Activated B cell treated with CpG ODN at 0.5 μM for 24 hours (primary cell): ENCODE measurements around the gene PIK3R2. TPM values are rescaled to one million over a fixed set of nuclear protein-coding genes. Genes with fewer than 3 reads are reported as not detected.

Experiments
- ATAC-seq: fragments of 200-7000 bp; cut with Tn5 transposase; one replicate; pipeline ENCODE4 v1.10.0; 2021; ENCODE audit warnings: low read depth, mild to moderate bottlenecking, moderate library complexity
- CTCF ChIA-PET: fragments of 350-600 bp; sonication (Branson Sonifier 250); formaldehyde crosslinking; loops from one replicate; lab custom pipeline; 2021; ENCODE audit warnings: antibody characterized with exemption; lab: Charles Lee
- POLR2A ChIA-PET: fragments of 350-600 bp; sonication (Branson Sonifier 250); formaldehyde crosslinking; loops from one replicate; lab custom pipeline; 2021; ENCODE audit warnings: antibody characterized with exemption; lab: Charles Lee
- DNase-seq: peaks from one replicate; pipeline ENCODE4 v3.0.0; 2022
- H3K27ac Mint-ChIP-seq: one replicate; pipeline ENCODE4 v1.8.0; 2020; ENCODE audit warnings: mixed read lengths
- H3K27me3 Mint-ChIP-seq: one replicate; pipeline ENCODE4 v1.8.0; 2021; ENCODE audit warnings: mixed read lengths
- H3K36me3 Mint-ChIP-seq: one replicate; pipeline ENCODE4 v1.8.0; 2021; ENCODE audit warnings: low read depth, mixed read lengths
- H3K4me1 Mint-ChIP-seq: one replicate; pipeline ENCODE4 v1.8.0; 2021; ENCODE audit warnings: mixed read lengths
- H3K4me3 Mint-ChIP-seq: one replicate; pipeline ENCODE4 v1.8.0; 2020; ENCODE audit warnings: mild to moderate bottlenecking, mixed read lengths
- H3K9me3 Mint-ChIP-seq: one replicate; pipeline ENCODE4 v1.8.0; 2020; ENCODE audit warnings: mixed read lengths
- CTCF ChIP-seq: fragments of 200-600 bp; IDR thresholded peaks from one replicate; pipeline ENCODE4 v1.8.0; 2022; ENCODE audit warnings: antibody characterized with exemption, mild to moderate bottlenecking
- intact Hi-C: fragments of 100-400 bp; cut with micrococcal nuclease; formaldehyde crosslinking; loops from one replicate; pipeline ENCODE4 v1.15.1; 2024
- total RNA-seq: library from RNA; stranded (reverse); gene quantifications from 2 replicates; pipeline ENCODE4 v1.2.3, GENCODE V29; 2022

PIK3R2 gene
- total RNA-seq, 1 donor from 2014 or later = 12.7 TPM

GRCh38 chr19:18214779-18215433 lies 61.9 kb downstream of the PIK3R2 start:
- Mint-ChIP-seq H3K9me3 (no peaks in the 10 kb centered on the region), H3K27me3 (peaks cover 11% of the 10 kb centered on the region), H3K4me1 (no peaks in the 10 kb centered on the region), H3K36me3 (no peaks in the 10 kb centered on the region), H3K4me3 (no peak overlapping the region), H3K27ac (no peak overlapping the region)
- DNase-seq (no peak), ATAC-seq (no peak)
- CTCF ChIA-PET = no interaction called here
- POLR2A ChIA-PET = no interaction called here
- intact Hi-C loops = no loop called here
- TF ChIP-seq CTCF = no peak

GRCh38 chr19:18216789-18217188 lies 63.8 kb downstream of the PIK3R2 start:
- no peak overlapping the region for H3K27ac Mint-ChIP-seq
- ATAC-seq (no peak), DNase-seq (no peak)
- CTCF ChIA-PET = no interaction called here
- POLR2A ChIA-PET = interaction anchor here (1.3 kb wide), 1 partner anchor 7 kb away, joined by 4 read pairs; no protein-coding TSS in a partner anchor
- intact Hi-C loops = no loop called here
- no peak for TF ChIP-seq CTCF
- peaks cover 17% of the 10 kb centered on the region for H3K27me3 Mint-ChIP-seq
- peaks cover 6% of the 10 kb centered on the region for H3K4me1 Mint-ChIP-seq
- H3K9me3 Mint-ChIP-seq = no peaks in the 10 kb centered on the region
- no peaks in the 10 kb centered on the region for H3K36me3 Mint-ChIP-seq
- H3K4me3 Mint-ChIP-seq = no peak overlapping the region

- peaks cover 6% of the 10 kb centered on the region for H3K4me1 Mint-ChIP-seq
- intact Hi-C loops = no loop called here
- no peak overlapping the region for H3K27ac Mint-ChIP-seq
- ATAC-seq = no peak
- no peaks in the 10 kb centered on the region for H3K36me3 Mint-ChIP-seq
- ChIA-PET POLR2A (no interaction called here), CTCF (no interaction called here)
- peaks cover 20% of the 10 kb centered on the region for H3K27me3 Mint-ChIP-seq
- TF ChIP-seq CTCF = no peak
- H3K9me3 Mint-ChIP-seq = no peaks in the 10 kb centered on the region
- no peak for DNase-seq
- H3K4me3 Mint-ChIP-seq = no peak overlapping the region
These were observed 65.2 kb downstream of the PIK3R2 start for GRCh38 chr19:18218159-18218558.

- H3K27me3 Mint-ChIP-seq = peaks cover 20% of the 10 kb centered on the region
- no peak for TF ChIP-seq CTCF
- ATAC-seq = no peak
- intact Hi-C loops = no loop called here
- H3K9me3 Mint-ChIP-seq = no peaks in the 10 kb centered on the region
- peaks cover 6% of the 10 kb centered on the region for H3K4me1 Mint-ChIP-seq
- no peaks in the 10 kb centered on the region for H3K36me3 Mint-ChIP-seq
- POLR2A ChIA-PET = no interaction called here
- H3K4me3 Mint-ChIP-seq = no peak overlapping the region
- no peak overlapping the region for H3K27ac Mint-ChIP-seq
- CTCF ChIA-PET = no interaction called here
- no peak for DNase-seq
These were observed 65.6 kb downstream of the PIK3R2 start for GRCh38 chr19:18218600-18218999.

Other genes with a start within 250 kb of the PIK3R2 start
- gene CCDC124, start 220.1 kb upstream of the PIK3R2 start, total RNA-seq = 49.9 and 59.5 TPM in 2 replicates
- gene KCNN1, start 186.1 kb upstream of the PIK3R2 start, total RNA-seq = 0.17 TPM in 1 of 2 replicates, not detected in the other
- gene ARRDC2, start 145.0 kb upstream of the PIK3R2 start, total RNA-seq = 147 and 168 TPM in 2 replicates
- gene IL12RB1, start 66.2 kb upstream of the PIK3R2 start, total RNA-seq = 19.9 and 20.9 TPM in 2 replicates
- 44.3 and 48.6 TPM in 2 replicates for gene MAST3, start 55.4 kb upstream of the PIK3R2 start, total RNA-seq
- gene IFI30, start 20.6 kb downstream of the PIK3R2 start, total RNA-seq = 251 and 255 TPM in 2 replicates
- 17.3 and 17.9 TPM in 2 replicates for gene MPV17L2, start 40.1 kb downstream of the PIK3R2 start, total RNA-seq
- 3.8 and 4.1 TPM in 2 replicates for gene RAB3A, start 50.9 kb downstream of the PIK3R2 start, total RNA-seq
- gene PDE4C, start 73.3 kb downstream of the PIK3R2 start, total RNA-seq = not detected in 2 replicates
- 15.6 and 17.8 TPM in 2 replicates for gene IQCN, start 121.3 kb downstream of the PIK3R2 start, total RNA-seq
- 206 and 225 TPM in 2 replicates for gene JUND, start 128.5 kb downstream of the PIK3R2 start, total RNA-seq
- 59.2 and 70.3 TPM in 2 replicates for gene LSM4, start 169.9 kb downstream of the PIK3R2 start, total RNA-seq
- 5.6 and 6.9 TPM in 2 replicates for gene PGPEP1, start 187.4 kb downstream of the PIK3R2 start, total RNA-seq
- not detected in 2 replicates for gene GDF15, start 233.0 kb downstream of the PIK3R2 start, total RNA-seq
- 0.47 and 0.88 TPM in 2 replicates for gene LRRC25, start 244.5 kb downstream of the PIK3R2 start, total RNA-seq